ENCODE measurements around the gene SCAPER. TPM values are rescaled to one million over a fixed set of nuclear protein-coding genes. Genes with fewer than 3 reads are reported as not detected.

SCAPER gene, protein sequence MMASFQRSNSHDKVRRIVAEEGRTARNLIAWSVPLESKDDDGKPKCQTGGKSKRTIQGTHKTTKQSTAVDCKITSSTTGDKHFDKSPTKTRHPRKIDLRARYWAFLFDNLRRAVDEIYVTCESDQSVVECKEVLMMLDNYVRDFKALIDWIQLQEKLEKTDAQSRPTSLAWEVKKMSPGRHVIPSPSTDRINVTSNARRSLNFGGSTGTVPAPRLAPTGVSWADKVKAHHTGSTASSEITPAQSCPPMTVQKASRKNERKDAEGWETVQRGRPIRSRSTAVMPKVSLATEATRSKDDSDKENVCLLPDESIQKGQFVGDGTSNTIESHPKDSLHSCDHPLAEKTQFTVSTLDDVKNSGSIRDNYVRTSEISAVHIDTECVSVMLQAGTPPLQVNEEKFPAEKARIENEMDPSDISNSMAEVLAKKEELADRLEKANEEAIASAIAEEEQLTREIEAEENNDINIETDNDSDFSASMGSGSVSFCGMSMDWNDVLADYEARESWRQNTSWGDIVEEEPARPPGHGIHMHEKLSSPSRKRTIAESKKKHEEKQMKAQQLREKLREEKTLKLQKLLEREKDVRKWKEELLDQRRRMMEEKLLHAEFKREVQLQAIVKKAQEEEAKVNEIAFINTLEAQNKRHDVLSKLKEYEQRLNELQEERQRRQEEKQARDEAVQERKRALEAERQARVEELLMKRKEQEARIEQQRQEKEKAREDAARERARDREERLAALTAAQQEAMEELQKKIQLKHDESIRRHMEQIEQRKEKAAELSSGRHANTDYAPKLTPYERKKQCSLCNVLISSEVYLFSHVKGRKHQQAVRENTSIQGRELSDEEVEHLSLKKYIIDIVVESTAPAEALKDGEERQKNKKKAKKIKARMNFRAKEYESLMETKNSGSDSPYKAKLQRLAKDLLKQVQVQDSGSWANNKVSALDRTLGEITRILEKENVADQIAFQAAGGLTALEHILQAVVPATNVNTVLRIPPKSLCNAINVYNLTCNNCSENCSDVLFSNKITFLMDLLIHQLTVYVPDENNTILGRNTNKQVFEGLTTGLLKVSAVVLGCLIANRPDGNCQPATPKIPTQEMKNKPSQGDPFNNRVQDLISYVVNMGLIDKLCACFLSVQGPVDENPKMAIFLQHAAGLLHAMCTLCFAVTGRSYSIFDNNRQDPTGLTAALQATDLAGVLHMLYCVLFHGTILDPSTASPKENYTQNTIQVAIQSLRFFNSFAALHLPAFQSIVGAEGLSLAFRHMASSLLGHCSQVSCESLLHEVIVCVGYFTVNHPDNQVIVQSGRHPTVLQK (N-terminal part only)
- 10 to 100 TPM; 33.3 to 43.0 TPM for total RNA-seq

DNA sequence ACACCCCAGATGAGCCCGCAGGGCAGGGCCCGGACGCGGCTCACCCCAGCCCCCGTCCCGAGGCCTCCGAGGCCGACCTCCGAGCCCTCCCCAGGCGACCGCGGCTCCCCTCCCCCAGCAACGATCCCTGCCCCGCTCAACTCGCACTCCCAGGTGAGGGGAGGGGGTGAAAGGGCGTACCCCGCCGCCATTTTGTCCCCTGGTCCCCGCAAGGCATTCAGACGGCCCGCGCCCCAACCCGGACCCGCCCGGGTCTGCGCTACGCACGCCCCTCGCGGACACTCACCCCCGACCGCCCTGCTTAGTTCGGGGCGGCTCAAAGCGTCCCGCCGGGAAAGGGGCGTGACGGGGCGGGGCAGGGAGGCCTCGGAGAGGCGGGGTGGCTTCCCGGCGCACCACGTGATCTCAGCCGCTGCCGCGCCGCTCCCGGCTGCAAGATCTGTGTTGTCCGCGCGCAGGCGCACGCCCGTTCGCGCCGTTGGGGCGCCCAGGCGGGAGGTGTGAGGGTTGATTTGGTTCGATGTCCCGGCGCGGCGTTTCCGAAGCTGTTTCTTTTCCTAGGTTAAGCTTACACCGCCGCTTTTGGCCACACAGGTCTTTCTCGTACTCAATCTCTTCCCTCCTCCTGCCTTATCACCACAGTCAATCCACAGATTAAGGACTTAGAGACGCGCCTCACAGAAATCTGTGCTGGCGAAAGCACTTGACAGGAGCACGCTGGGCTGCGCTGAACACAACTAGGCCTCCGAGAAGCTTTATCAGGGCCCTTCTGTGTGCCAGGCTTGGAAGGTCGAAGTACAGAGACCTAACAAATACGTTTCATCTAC, at the start of gene SCAPER:
Gene SCAPER (minus strand): TSS at position 328 of the 827 bp plus-strand sequence. CDS start 21,523 bp downstream, outside the sequence.
- ATAC-seq (peak; percentile 89 to 93), DNase-seq (ENCODE audit: low spot score in 2 of 2) (peak; percentile 92 to 95)
- no peaks in the 10 kb centered on the region for H3K9me3 Mint-ChIP-seq
- H3K36me3 Mint-ChIP-seq: peaks cover 0 to 10% of the 10 kb centered on the region in 2 donors
- peak within 1 kb of the TSS; percentile 92 to 95 for H3K27ac Mint-ChIP-seq

DNA sequence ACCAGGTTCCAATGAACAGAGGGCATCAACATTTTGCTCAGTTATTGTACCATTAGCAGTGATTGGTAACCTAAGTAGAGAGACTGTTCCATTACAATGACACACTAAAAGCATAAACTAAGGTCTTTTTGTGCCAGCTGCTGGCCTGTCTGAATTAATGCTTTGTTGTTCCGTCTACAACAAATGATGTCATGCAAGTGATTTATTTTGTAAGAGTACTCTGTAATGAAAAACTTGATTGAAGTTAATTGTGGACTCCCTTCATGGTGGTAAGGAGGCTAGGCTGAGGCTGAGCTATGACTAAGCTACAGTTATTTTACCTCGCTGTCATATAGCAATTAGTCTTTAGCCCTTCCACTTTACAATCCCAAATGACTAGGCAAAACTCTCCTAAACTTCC, 49.6 kb upstream of the SCAPER start:
- Mint-ChIP-seq H3K36me3 (no peaks in the 10 kb centered on the region), H3K27ac (no peak overlapping the region), H3K9me3 (no peaks in the 10 kb centered on the region)
- DNase-seq (ENCODE audit: low spot score in 2 of 2) (no peak), ATAC-seq (no peak)

DNA sequence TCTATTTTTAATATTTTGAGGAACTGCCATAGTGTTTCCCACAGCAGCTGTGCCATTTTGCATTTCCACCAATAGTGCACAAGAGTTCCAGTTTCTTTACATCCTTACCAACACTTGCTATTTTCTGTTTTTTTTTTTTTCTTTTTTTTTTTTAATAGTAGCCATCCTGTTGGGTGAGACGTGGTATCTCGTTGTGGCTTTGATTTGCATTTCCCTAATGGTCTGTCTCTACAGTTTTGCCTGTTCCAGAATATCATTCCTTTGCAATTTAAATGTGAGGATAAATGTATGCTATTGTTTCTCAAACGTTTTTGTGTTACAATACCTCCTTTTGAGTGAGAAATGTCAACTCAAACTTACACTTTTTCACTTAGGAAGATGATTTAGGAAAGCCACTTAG, 48.8 kb upstream of the SCAPER start:
- DNase-seq (ENCODE audit: low spot score in 2 of 2): no peak
- no peak for ATAC-seq
- no peaks in the 10 kb centered on the region for H3K9me3 Mint-ChIP-seq
- H3K36me3 Mint-ChIP-seq: no peaks in the 10 kb centered on the region
- H3K27ac Mint-ChIP-seq: no peak overlapping the region

DNA sequence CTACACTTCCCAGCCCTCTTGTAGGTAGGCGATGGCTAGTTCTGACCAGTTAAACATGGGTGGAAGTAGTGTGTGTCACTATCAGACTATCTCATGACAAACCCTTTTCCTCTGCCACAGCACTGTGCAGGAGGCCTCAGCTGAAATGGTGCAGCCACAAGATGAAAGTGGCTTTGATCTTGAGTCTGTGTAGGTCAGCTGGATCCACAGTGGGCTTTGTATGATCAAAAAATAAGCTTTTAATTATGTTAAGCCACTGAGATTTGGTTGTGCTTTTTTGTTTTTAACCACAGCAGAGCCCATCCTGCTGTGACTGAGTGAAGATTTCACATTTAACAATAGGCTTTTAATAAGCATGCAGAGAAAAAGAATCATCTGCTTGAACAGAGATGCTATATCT, 46.1 kb upstream of the SCAPER start:
- ATAC-seq (peak in 1 of 2 donors; percentile 37), DNase-seq (ENCODE audit: low spot score in 2 of 2) (no peak)
- no peaks in the 10 kb centered on the region for H3K9me3 Mint-ChIP-seq
- peaks cover 0 to 5% of the 10 kb centered on the region in 2 donors for H3K36me3 Mint-ChIP-seq
- H3K27ac Mint-ChIP-seq: peak overlapping the region in 1 of 2 donors; percentile 19

DNA sequence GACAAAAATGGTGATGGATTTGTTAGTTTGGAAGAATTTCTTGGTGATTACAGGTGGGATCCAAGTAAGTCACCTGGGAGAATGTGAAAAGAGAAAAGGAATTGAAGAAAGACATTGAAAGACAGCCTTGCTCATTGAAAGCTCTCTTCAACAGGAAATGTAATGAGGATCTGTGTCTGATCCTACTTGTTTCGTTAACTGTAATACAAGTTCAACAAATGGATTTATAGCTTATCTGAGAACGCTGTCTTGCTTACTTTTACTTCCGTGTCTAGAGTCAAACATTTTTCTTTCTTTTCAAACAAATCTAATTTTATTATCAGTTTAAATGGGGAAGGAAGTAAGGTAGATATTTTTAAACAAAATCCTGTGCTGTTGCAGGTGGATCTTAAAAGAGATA, 42.3 kb upstream of the SCAPER start:
- H3K9me3 Mint-ChIP-seq: no peaks in the 10 kb centered on the region
- peak overlapping the region in 1 of 2 donors; percentile 3 for H3K27ac Mint-ChIP-seq
- H3K36me3 Mint-ChIP-seq: peaks cover 13 to 23% of the 10 kb centered on the region in 2 donors
- ATAC-seq: no peak
- DNase-seq (ENCODE audit: low spot score in 2 of 2): no peak

DNA sequence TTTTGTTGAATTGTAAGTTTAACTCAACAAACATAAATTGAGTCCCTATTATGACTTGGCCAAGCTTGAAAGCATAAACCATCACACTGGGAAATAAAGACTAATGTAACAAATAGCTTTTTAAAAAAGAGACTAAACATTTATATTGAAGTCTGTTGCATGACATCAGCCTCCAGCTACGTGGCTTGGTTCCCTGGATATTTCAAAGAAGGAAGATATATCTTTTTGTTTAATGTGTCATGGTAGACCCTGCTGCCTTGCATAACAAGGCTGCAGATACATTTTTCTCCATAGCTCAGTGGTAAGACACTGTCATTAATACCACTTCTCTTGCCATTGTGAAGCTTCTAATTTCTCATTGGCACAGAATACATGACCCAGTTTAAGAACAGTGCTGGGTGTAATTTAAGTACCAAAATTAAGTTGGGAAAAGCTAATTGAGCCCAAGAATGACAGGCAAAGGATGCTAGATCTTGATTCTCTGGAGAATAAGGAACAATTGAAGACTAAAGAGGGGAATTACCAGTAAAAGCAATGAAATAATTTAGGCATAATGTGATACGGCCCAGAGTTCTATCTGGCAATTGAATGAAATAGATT, 40.5 kb upstream of the SCAPER start:
- no peak for DNase-seq (ENCODE audit: low spot score in 2 of 2)
- Mint-ChIP-seq H3K36me3 (peaks cover 13 to 23% of the 10 kb centered on the region in 2 donors), H3K9me3 (no peaks in the 10 kb centered on the region), H3K27ac (no peak overlapping the region)
- no peak for ATAC-seq

DNA sequence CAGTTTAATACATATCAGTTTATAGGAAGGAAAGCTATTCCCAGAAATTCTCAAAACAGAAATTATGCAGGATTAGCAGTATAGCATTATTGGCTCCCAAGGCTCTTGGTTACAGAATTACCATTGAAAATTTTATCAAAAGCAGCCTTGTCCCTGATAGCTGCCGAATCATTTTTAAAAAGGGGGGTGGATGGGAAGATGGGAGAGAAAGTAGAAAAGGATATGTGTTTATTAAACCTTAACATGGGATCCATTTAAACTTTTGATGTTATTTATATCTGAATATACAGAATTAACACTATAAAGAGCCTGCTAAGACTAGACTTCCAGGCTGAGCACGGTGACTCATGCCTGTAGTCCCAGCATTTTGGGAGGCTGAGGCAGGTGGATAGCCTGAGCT, 37.2 kb upstream of the SCAPER start:
- no peak for DNase-seq (ENCODE audit: low spot score in 2 of 2)
- Mint-ChIP-seq H3K9me3 (no peaks in the 10 kb centered on the region), H3K36me3 (peaks cover 8 to 27% of the 10 kb centered on the region in 2 donors), H3K27ac (no peak overlapping the region)
- ATAC-seq: no peak

DNA sequence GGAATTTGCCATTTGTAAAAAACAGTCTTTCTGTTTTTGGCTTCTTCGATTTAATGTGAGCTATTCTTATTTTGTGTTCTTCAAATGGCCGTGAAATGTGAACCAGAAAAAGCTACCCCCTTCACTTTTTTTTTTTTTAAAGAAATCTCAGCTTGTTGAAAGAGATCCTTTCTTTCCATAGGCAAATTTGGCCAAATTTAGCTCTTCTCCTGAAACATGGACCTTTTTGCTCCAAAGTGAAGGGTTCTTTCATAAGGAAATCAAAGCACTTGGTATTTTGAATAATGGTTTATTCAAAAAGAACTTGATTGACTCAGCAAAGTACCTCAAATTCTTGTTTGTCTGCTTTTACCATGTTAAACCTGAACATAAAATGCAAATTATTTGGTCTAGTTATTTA, 36.5 kb upstream of the SCAPER start:
- no peaks in the 10 kb centered on the region for H3K9me3 Mint-ChIP-seq
- no peak overlapping the region for H3K27ac Mint-ChIP-seq
- DNase-seq (ENCODE audit: low spot score in 2 of 2): no peak
- peaks cover 8 to 34% of the 10 kb centered on the region in 2 donors for H3K36me3 Mint-ChIP-seq
- no peak for ATAC-seq

DNA sequence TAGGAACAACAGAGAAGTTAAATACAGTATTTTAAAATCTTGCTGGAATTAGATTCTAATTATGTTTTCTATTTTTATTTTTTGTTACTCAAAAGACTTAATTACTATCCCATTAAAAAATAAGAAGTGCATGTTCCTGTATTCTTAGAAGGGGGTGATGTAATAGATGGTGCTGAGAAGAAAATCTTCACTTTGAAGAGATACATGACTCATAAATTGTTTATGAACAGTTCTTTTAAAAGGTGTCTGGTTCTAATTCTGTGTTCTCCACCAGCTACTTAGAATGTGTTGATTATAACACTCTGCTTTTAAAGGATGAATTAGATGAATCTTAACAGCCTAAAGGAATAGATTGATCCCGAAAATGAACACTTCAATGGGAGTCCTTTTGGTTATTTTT, 34.6 kb upstream of the SCAPER start:
- no peaks in the 10 kb centered on the region for H3K9me3 Mint-ChIP-seq
- H3K36me3 Mint-ChIP-seq: peaks cover 11 to 27% of the 10 kb centered on the region in 2 donors
- ATAC-seq (no peak), DNase-seq (ENCODE audit: low spot score in 2 of 2) (no peak)
- H3K27ac Mint-ChIP-seq: peak overlapping the region in 1 of 2 donors; percentile 60

DNA sequence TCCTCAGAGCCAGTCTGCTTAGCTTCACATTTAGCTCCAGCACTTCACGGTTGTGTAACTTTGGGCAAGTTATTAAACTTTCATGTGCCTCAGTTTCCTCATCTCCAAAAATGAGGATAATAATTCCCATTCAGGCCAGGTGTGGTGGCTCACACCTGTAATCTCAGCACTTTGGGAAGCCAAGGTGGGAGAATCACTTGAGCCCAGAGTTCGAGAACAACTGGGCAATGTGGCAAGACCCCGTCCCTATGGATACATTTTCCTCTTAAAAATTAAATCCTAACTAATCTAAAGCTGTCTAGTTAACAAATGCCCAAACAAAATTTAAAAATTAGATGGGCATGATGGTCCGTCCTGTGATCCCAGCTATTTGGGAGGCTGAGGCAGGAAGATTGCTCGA, 33.6 kb upstream of the SCAPER start:
- H3K9me3 Mint-ChIP-seq: no peaks in the 10 kb centered on the region
- DNase-seq (ENCODE audit: low spot score in 2 of 2) (no peak), ATAC-seq (no peak)
- no peak overlapping the region for H3K27ac Mint-ChIP-seq
- peaks cover 6 to 20% of the 10 kb centered on the region in 2 donors for H3K36me3 Mint-ChIP-seq

DNA sequence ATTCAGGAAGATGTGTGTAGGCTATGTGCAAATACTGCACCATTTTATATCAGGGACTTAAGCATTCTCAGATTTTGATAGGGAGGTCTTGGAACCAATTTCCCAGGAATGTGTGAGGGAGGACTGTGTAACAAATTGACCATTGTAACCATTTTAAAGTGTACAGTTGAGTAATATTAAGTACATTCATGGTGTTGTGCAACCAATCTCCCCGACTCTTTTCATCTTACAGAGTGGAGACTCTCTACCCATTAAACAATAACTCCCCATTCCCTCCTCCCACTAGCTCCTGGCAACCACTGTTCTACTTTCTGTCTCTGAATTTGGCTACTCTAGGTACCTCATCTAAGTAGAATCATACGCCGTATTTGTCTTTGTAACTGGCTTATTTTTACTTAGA, 31.5 kb upstream of the SCAPER start:
- Mint-ChIP-seq H3K9me3 (no peaks in the 10 kb centered on the region), H3K27ac (no peak overlapping the region), H3K36me3 (peaks cover 15 to 16% of the 10 kb centered on the region in 2 donors)
- ATAC-seq: no peak
- no peak for DNase-seq (ENCODE audit: low spot score in 2 of 2)

DNA sequence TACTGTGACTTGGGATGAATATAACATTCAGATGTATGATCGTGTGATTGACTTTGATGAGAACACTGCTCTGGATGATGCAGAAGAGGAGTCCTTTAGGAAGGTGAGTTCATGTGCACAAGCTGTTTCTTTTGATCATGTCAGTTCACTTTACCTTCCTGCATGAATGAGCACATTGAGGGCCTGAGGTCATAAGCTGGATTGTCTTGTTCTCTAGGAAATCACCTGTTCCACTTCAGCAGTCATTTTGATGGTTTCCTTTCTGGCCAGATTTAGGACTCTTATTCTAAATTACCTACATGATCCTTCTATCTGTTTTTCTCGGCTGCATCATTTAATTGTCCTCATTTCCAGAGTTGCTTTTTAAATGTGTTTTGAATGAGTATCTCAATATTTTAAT, 30.5 kb upstream of the SCAPER start:
- DNase-seq (ENCODE audit: low spot score in 2 of 2): no peak
- no peaks in the 10 kb centered on the region for H3K9me3 Mint-ChIP-seq
- no peak overlapping the region for H3K27ac Mint-ChIP-seq
- H3K36me3 Mint-ChIP-seq: peaks cover 15 to 16% of the 10 kb centered on the region in 2 donors
- ATAC-seq: no peak

DNA sequence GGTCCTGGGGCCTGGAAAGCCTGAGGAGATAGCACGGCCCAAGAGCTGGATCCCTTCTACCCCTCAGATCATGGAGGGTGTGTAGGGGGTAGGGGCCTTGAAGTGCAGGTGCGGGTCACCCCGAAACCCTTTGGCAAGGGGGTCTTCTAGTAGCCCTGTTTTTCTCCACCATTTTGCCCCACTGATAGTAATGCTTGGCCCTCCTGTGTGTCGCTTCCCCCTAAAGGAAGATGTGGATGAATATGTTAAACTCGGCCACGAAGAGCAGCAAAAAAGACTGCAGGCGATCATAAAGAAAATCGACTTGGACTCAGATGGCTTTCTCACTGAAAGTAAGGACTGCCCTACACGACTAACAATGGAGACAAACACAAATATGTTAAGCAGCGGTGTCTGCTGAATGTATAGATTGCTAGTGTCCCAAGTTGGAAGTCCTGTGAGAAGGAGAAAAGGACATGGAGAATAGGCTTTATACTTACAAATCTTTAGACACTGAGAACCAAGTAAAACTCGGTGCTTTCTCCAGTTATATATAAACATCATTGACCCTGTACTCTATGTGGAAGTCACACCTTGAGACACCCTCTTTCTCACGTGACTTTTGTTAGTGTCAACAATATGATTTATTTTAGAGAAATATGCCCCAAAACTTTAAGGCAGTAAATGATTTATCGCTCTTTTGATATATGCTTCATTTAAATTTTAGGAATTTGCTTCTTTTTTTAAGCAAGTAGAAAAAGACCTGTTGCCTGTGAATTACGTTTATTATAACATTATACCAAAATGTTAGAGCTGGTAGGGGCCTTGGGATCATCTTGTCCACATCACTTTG, 27.2 kb upstream of the SCAPER start:
- no peak for ATAC-seq
- H3K27ac Mint-ChIP-seq: peak overlapping the region; percentile 83 to 94
- peaks cover 11 to 16% of the 10 kb centered on the region in 2 donors for H3K36me3 Mint-ChIP-seq
- DNase-seq (ENCODE audit: low spot score in 2 of 2): no peak
- no peaks in the 10 kb centered on the region for H3K9me3 Mint-ChIP-seq

DNA sequence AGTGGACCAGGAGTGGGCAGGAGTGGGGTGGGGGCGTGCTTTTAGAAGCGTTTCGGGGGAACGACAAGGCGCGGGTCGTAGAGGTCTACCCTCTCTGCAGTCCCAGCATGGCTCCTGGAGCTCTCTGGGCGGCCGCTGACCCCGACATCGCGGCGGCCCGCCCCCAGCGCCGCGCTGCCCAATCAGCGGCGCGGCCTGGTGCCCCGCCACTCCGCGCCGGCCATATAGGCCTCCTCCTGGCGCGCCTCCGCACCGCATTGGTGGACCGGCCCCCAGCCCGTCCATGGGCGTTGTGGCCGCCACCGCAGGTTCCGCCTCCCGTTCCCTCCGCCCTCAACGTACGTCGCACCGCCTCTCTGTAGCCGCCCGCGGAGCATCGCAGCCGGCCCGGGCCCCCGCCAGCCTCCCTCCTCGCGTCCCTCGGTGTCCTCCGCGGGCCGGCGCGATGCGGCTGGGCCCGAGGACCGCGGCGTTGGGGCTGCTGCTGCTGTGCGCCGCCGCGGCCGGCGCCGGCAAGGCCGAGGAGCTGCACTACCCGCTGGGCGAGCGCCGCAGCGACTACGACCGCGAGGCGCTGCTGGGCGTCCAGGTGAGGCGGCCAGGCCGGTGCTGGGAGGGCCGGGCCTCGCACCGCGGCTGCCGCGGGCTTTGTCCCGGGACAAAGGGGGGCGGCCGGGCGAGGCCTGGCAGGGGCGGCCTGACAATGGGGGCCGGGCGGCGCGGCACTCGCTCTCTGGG, 26.4 kb upstream of the SCAPER start, which contains the start of gene RCN2:
Gene RCN2 (plus strand): TSS at position 353 of the 738 bp plus-strand sequence. CDS start 93 bp downstream, at position 446.
- H3K9me3 Mint-ChIP-seq: no peaks in the 10 kb centered on the region
- ATAC-seq: peak; percentile 99
- peak within 1 kb of the TSS; percentile 83 to 94 for H3K27ac Mint-ChIP-seq
- DNase-seq (ENCODE audit: low spot score in 2 of 2): peak; percentile 94 to 96
- H3K36me3 Mint-ChIP-seq: peaks cover 3 to 16% of the 10 kb centered on the region in 2 donors

Data from activated naive CD4-positive, alpha-beta T cell treated with anti-CD3 and anti-CD28 coated beads, Interleukin-2, amount 50 U/mL, for 72 hours (primary cell).